ENCODE results near the gene GMEB1. TPM values are rescaled to one million over a fixed set of nuclear protein-coding genes. Genes with fewer than 3 reads are reported as not detected.
"Not testable (repeated sequence)": the region's sequence is repeated elsewhere in the genome, so short reads cannot be mapped to it uniquely, and the experiment has no call there.

The GMEB1 gene
- polyA plus RNA-seq, 6 donors from 2014 or later = 10.8 to 27.2 (median 20.4) TPM

- no peak for DNase-seq
- H3K27ac Mint-ChIP-seq = peak overlapping the region in 3 of 6 donors; percentile 5 to 55 (median 35)
- H3K9me3 Mint-ChIP-seq = no peaks in the 10 kb centered on the region
- H3K27me3 Mint-ChIP-seq = no peaks in the 10 kb centered on the region
- peak overlapping the region in 4 of 8 donors; percentile 4 to 69 (median 34) for H3K4me3 Mint-ChIP-seq
- ATAC-seq (ENCODE audit: low read depth in 2 of 2) = no peak
- peaks cover 21 to 24% of the 10 kb centered on the region in 2 donors for H3K36me3 Mint-ChIP-seq
- H3K4me1 Mint-ChIP-seq = peaks cover 36 to 66% (median 43%) of the 10 kb centered on the region in 3 donors
Observed at GRCh38 chr1:28744184-28744583, 75.6 kb downstream of the GMEB1 start.

DNA sequence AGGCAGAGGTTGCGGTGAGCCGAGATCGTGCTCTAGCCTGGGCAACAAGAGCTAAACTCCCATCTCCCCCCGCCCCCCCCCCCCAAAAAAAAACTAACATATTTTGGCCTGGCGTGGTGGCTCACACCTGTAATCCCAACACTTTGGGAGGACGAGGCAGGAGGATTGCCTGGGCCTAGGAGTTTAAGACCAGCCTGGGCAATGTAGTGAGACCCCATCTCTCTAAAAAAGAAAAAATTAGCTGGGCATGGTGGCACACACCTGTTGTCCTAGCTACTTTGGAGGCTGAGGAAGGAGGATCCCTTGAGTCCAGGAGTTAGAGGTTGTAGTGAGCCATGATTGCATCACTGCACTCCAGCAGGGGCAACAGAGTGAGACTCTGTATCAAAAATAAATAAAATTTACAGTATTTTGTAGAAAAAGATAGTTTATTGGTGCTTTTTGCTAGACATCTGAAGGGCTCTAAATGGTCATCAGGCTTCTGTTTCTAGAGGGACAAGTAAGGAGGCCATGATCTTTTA is 77.1 kb downstream of the GMEB1 start:
- Mint-ChIP-seq H3K9me3 (no peaks in the 10 kb centered on the region), H3K27ac (peak overlapping the region in 1 of 6 donors; percentile 33), H3K36me3 (peaks cover 23 to 26% of the 10 kb centered on the region in 2 donors), H3K4me1 (peaks cover 39 to 69% (median 49%) of the 10 kb centered on the region in 3 donors), H3K27me3 (no peaks in the 10 kb centered on the region), H3K4me3 (peak overlapping the region in 1 of 8 donors; percentile 17)
- DNase-seq (no peak), ATAC-seq (ENCODE audit: low read depth in 2 of 2) (no peak)

DNA sequence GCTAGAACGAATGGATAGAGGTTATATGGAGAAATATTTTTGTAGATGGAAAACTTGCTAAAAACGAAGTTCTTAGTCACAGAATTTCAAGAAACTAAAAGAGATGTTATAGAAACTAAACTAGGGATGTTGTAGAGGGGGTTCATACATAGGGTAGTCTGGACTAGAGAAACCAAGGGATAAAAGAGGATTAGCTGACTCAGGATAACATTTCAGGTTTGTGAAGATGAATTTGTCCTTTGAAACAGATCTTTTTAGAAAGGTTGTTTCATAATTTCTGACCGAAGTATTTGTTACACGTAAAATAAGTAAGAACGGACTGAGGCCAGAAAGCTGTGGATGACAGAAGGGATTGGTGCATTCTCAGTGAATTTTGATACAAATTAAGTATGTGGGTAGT is 81.7 kb downstream of the GMEB1 start:
- H3K36me3 Mint-ChIP-seq = peaks cover 9 to 15% of the 10 kb centered on the region in 2 donors
- H3K9me3 Mint-ChIP-seq = no peaks in the 10 kb centered on the region
- DNase-seq = no peak
- H3K4me3 Mint-ChIP-seq = no peak overlapping the region
- ATAC-seq (ENCODE audit: low read depth in 2 of 2) = no peak
- no peaks in the 10 kb centered on the region for H3K27me3 Mint-ChIP-seq
- H3K27ac Mint-ChIP-seq = peak overlapping the region in 2 of 6 donors; percentile 54 to 64
- peaks cover 29 to 58% (median 51%) of the 10 kb centered on the region in 3 donors for H3K4me1 Mint-ChIP-seq

- peak overlapping the region in 1 of 8 donors; percentile 21 for H3K4me3 Mint-ChIP-seq
- H3K4me1 Mint-ChIP-seq = peaks cover 29 to 54% (median 51%) of the 10 kb centered on the region in 3 donors
- H3K9me3 Mint-ChIP-seq; ATAC-seq (ENCODE audit: low read depth in 2 of 2); H3K27ac Mint-ChIP-seq; H3K27me3 Mint-ChIP-seq; DNase-seq: not testable (repeated sequence)
- peaks cover 9 to 15% of the 10 kb centered on the region in 2 donors for H3K36me3 Mint-ChIP-seq
Observed at GRCh38 chr1:28750771-28751294, 82.2 kb downstream of the GMEB1 start.

- DNase-seq (no peak), ATAC-seq (ENCODE audit: low read depth in 2 of 2) (no peak)
- Mint-ChIP-seq H3K27me3 (no peaks in the 10 kb centered on the region), H3K27ac (peak overlapping the region in 4 of 6 donors; percentile 2 to 84 (median 50)), H3K4me3 (no peak overlapping the region), H3K9me3 (no peaks in the 10 kb centered on the region), H3K36me3 (peaks cover 9 to 15% of the 10 kb centered on the region in 2 donors), H3K4me1 (peaks cover 25 to 47% (median 45%) of the 10 kb centered on the region in 3 donors)
Observed at GRCh38 chr1:28751315-28752060, 82.9 kb downstream of the GMEB1 start.

DNA sequence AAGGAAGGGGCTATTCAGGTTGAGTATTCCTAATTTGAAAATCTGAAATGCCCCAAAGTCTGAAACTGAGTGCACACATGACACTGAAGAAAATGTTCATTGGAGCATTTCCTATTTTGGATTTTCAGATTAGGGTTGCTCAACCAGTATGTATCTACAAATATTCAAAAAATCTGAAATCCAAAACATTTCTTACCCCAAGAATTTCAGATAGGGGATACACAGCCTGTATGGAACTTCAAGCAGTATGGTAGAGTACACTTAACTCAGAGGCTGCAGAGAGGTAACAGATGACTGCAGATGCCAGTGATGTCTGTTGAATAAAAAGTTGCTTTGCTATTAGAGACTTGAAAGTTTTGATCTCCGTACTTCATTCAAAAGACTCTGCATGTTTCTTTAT is 87.1 kb downstream of the GMEB1 start:
- Mint-ChIP-seq H3K27me3 (no peaks in the 10 kb centered on the region), H3K9me3 (no peaks in the 10 kb centered on the region), H3K27ac (no peak overlapping the region), H3K36me3 (peaks cover 5 to 9% of the 10 kb centered on the region in 2 donors), H3K4me3 (no peak overlapping the region), H3K4me1 (peaks cover 16 to 24% (median 23%) of the 10 kb centered on the region in 3 donors)
- no peak for DNase-seq
- ATAC-seq (ENCODE audit: low read depth in 2 of 2) = no peak

DNA sequence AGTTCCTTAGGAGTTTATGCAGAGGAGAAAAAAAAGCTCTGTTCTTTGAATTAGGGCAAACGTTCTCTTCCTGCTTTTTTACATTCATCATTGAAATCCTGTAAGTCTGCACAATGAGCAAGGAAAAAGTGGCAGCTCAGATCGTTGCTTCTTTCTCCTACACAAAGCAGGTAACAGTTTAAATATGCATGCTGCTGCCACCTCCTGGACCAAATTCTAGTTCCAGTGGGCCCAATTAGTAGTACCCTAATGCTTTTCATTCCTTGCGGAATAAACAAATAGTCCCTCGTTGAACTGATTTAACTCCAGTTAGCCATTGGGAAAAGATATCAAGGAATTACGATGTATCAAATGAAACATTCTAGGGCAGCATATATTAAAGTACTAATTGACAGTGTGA is 88.3 kb downstream of the GMEB1 start:
- peak overlapping the region in 2 of 6 donors; percentile 39 to 70 for H3K27ac Mint-ChIP-seq
- H3K4me3 Mint-ChIP-seq = no peak overlapping the region
- no peaks in the 10 kb centered on the region for H3K27me3 Mint-ChIP-seq
- DNase-seq = no peak
- peaks cover 0 to 14% of the 10 kb centered on the region in 2 donors for H3K36me3 Mint-ChIP-seq
- H3K4me1 Mint-ChIP-seq = peaks cover 11 to 21% (median 17%) of the 10 kb centered on the region in 3 donors
- H3K9me3 Mint-ChIP-seq = no peaks in the 10 kb centered on the region
- no peak for ATAC-seq (ENCODE audit: low read depth in 2 of 2)

- Mint-ChIP-seq H3K4me3 (no peak overlapping the region), H3K27me3 (no peaks in the 10 kb centered on the region), H3K27ac (peak overlapping the region in 3 of 6 donors; percentile 12 to 75 (median 52)), H3K9me3 (no peaks in the 10 kb centered on the region), H3K36me3 (peaks cover 0 to 10% of the 10 kb centered on the region in 2 donors), H3K4me1 (peaks cover 10 to 23% (median 14%) of the 10 kb centered on the region in 3 donors)
- ATAC-seq (ENCODE audit: low read depth in 2 of 2) (no peak), DNase-seq (no peak)
Observed at GRCh38 chr1:28758420-28758819, 89.8 kb downstream of the GMEB1 start.

GRCh38 chr1:28759257-28759656 is 90.7 kb downstream of the GMEB1 start:
- H3K4me1 Mint-ChIP-seq = peaks cover 5 to 21% (median 9%) of the 10 kb centered on the region in 3 donors
- no peak overlapping the region for H3K4me3 Mint-ChIP-seq
- DNase-seq (no peak), ATAC-seq (ENCODE audit: low read depth in 2 of 2) (no peak)
- H3K9me3 Mint-ChIP-seq = no peaks in the 10 kb centered on the region
- H3K27me3 Mint-ChIP-seq = no peaks in the 10 kb centered on the region
- H3K27ac Mint-ChIP-seq = no peak overlapping the region
- peaks cover 0 to 7% of the 10 kb centered on the region in 2 donors for H3K36me3 Mint-ChIP-seq

DNA sequence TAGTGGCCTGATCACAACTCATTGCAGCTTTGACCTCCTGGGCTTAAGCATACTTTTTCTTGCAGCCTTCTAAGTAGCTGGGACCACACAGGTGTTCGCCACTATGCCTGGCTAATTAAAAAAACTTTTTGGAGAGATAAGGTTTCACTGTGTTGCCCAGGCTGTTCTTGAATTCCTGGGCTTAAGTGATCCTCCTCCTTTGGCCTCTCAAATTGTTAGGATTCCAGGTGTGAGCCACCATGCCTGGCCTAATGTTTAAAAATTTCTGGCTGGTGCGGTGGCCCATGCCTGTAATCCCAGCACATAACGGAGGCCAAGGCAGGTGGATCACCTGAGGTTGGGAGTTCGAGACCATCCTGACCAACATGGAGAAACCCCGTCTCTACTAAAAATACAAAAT is 92.6 kb downstream of the GMEB1 start:
- Mint-ChIP-seq H3K4me1 (peaks cover 16 to 29% (median 20%) of the 10 kb centered on the region in 3 donors), H3K4me3 (no peak overlapping the region), H3K9me3 (no peaks in the 10 kb centered on the region), H3K36me3 (peaks cover 0 to 7% of the 10 kb centered on the region in 2 donors), H3K27ac (peak overlapping the region in 1 of 6 donors; percentile 74), H3K27me3 (no peaks in the 10 kb centered on the region)
- DNase-seq (no peak), ATAC-seq (ENCODE audit: low read depth in 2 of 2) (no peak)

GRCh38 chr1:28766532-28767183 is 98.1 kb downstream of the GMEB1 start:
- Mint-ChIP-seq H3K9me3 (no peaks in the 10 kb centered on the region), H3K27me3 (no peaks in the 10 kb centered on the region), H3K27ac (peak overlapping the region in 3 of 6 donors; percentile 38 to 44 (median 41))

More at GRCh38 chr1:28766532-28767183, 98.1 kb downstream of the GMEB1 start:
- Mint-ChIP-seq H3K4me1 (peaks cover 13 to 27% (median 19%) of the 10 kb centered on the region in 3 donors), H3K4me3 (peak overlapping the region in 1 of 8 donors; percentile 35), H3K36me3 (no peaks in the 10 kb centered on the region)
- ATAC-seq (ENCODE audit: low read depth in 2 of 2) (no peak), DNase-seq (no peak)
